Fibroblast of skin of back (primary cell): ENCODE results near the gene GLUL.
A peak's percentile ranks its signal among the peaks of the same experiment; 100 is the strongest.
"Not testable (repeated sequence)": the region's sequence is repeated elsewhere in the genome, so short reads cannot be mapped to it uniquely, and the experiment has no call there.

Source experiments
- DNase-seq: peaks from one replicate; pipeline ENCODE4 v3.0.0-alpha.2; 2013

Gene GLUL

GRCh38 chr1:182367926-182368325 is 23.7 kb downstream of the GLUL start:
- no peak for DNase-seq

- no peak for DNase-seq
Measured at GRCh38 chr1:182366596-182366995, 25.0 kb downstream of the GLUL start.

GRCh38 chr1:182359645-182360044 is 31.9 kb downstream of the GLUL start:
- DNase-seq = no peak

- no peak for DNase-seq
Measured at GRCh38 chr1:182357913-182358312, 33.7 kb downstream of the GLUL start.

GRCh38 chr1:182357171-182357570 is 34.4 kb downstream of the GLUL start:
- DNase-seq = no peak

GRCh38 chr1:182355723-182356098 is 35.9 kb downstream of the GLUL start:
- DNase-seq = no peak

- DNase-seq = no peak
Measured at GRCh38 chr1:182351790-182352364, 39.7 kb downstream of the GLUL start.

GRCh38 chr1:182350839-182351238 is 40.8 kb downstream of the GLUL start:
- no peak for DNase-seq

GRCh38 chr1:182348961-182349747 is 42.4 kb downstream of the GLUL start:
- DNase-seq = peak; percentile 33

- no peak for DNase-seq
Measured at GRCh38 chr1:182347019-182347418, 44.6 kb downstream of the GLUL start.

GRCh38 chr1:182340233-182341058 is 51.1 kb downstream of the GLUL start:
- DNase-seq = peak; percentile 16

- DNase-seq = no peak
Measured at GRCh38 chr1:182339684-182340083, 51.9 kb downstream of the GLUL start.

GRCh38 chr1:182338806-182339370 is 52.7 kb downstream of the GLUL start:
- no peak for DNase-seq

GRCh38 chr1:182337736-182338571 is 53.6 kb downstream of the GLUL start:
- no peak for DNase-seq

GRCh38 chr1:182335771-182336566 is 55.6 kb downstream of the GLUL start:
- DNase-seq = no peak

- DNase-seq = not testable (repeated sequence)
Measured at GRCh38 chr1:182333071-182333571, 58.5 kb downstream of the GLUL start.

- no peak for DNase-seq
Measured at GRCh38 chr1:182332261-182333060, 59.1 kb downstream of the GLUL start.
